GM18505 (cell line): ENCODE data around the gene SDHAF2.

Source experiments
- ATAC-seq: cut with Tn5 transposase; IDR thresholded peaks from one replicate; pipeline ENCODE4 v1.9.1; 2021; ENCODE audit not compliant: unreplicated experiment
- POLR2A ChIP-seq: IDR thresholded peaks from 4 replicates; pipeline ENCODE4 v1.6.1; 2011; ENCODE audit warnings: borderline replicate concordance; ENCODE audit not compliant: insufficient read depth, insufficient read length; ENCODE audit errors: extremely low read depth

Gene SDHAF2

GRCh38 chr11:61487342-61488025 lies 57.6 kb downstream of the SDHAF2 start:
- no peak for ATAC-seq
- TF ChIP-seq POLR2A: no peak

DNA sequence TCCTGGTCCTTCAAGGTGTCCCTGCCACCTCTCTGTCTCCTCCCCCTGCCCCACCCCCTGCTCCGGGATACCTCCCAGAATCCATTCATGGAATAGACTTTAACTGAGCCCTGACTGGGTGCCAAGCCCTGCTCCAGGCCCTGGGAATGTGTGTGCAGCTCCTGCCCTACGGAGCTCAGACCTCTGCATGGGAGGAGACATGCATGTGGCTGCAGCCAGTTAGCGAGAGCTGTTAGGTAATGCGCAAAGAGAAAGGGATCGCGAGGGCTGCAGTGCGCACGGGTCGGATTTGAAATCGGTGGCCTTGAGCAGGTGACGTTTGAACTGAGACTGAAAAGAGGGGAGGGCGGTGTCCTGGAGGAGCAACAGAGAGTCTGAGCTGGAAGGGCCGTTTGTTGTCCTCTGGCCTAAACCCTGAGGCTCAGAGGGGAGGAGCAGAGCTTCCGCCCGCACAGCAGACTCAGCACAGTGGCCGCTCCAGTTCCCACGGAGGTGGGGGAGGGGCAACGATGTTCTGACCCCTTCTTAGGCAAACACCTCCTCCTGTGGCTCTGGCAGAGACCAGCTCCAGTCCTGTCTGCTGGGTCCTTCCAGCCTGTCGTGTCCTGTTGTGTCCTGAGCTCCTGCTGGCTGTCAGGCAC lies 58.8 kb downstream of the SDHAF2 start:
- no peak for ATAC-seq
- TF ChIP-seq POLR2A: no peak

DNA sequence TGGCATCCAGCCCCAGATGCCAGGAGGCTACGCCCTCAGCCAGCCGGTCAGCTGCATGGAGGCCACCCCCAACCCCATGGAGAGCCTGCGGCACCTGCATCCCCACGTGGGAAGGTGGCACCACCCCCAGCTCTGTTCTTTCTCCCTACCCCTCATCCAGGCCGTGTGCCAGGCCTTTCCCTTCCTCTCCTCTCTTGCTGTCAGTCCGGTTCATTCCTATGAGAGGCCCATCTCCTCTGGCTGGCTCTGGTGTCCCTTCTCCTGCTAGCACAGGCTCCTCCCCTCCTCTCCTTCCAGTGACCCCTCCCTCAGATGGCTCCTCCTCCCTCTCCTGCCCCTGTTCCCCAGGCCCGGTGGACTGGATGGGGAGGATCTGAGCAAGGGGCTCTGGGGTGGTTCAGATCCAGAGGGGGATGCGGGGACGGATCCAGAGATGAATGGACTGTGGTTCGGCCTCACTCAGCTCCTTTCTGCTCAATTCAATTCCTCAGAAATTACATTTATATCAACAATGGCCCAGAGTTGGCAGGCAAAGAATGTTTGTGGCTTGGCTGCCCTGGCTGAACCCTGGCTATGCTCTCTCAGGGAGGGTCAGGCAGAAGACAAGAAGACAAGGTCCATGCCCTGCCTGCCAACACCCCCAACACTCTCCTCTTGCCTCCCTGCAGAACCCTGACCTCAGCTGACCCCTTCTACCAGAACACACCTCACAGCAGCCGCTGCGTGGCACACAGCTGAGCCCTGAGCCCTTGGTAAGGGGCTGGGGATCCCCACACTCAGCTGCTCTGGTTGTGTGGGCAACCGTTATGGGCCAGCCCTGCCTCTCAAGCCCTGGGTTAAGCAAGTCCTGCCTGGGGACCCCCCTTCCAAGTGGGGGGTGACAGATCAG lies 60.2 kb downstream of the SDHAF2 start:
- ATAC-seq: no peak
- TF ChIP-seq POLR2A: no peak

- TF ChIP-seq POLR2A: no peak
- ATAC-seq: no peak
Observed at GRCh38 chr11:61491736-61492395, 61.9 kb downstream of the SDHAF2 start.

DNA sequence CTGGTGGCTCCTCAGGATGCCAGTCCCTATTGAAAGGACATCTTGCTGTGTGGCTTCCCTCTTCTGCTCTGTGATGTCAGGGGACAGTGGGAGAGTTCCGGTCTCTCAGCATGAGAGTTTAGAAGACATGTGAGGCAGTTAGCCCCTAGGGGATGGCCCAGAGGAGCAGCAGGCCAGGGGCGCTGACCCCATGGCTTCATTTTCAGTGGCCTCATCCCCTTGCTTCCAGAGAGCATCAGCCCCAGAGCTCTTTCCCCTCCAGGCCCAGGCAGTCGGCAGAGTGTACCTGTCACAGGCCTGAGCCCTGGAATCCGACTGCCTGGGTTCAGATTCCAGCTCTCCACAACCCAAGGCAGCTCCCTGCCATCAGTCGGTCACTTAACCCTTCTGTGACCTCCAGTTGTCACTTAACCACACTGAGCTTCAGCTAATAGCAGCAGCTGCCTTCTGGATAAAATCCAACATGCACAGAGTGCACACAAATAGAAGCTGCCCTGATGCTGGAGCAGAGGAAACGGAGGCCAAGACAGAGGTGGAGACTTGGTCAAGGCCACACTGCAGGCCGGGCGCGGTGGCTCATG lies 64.5 kb downstream of the SDHAF2 start:
- no peak for ATAC-seq
- no peak for TF ChIP-seq POLR2A

DNA sequence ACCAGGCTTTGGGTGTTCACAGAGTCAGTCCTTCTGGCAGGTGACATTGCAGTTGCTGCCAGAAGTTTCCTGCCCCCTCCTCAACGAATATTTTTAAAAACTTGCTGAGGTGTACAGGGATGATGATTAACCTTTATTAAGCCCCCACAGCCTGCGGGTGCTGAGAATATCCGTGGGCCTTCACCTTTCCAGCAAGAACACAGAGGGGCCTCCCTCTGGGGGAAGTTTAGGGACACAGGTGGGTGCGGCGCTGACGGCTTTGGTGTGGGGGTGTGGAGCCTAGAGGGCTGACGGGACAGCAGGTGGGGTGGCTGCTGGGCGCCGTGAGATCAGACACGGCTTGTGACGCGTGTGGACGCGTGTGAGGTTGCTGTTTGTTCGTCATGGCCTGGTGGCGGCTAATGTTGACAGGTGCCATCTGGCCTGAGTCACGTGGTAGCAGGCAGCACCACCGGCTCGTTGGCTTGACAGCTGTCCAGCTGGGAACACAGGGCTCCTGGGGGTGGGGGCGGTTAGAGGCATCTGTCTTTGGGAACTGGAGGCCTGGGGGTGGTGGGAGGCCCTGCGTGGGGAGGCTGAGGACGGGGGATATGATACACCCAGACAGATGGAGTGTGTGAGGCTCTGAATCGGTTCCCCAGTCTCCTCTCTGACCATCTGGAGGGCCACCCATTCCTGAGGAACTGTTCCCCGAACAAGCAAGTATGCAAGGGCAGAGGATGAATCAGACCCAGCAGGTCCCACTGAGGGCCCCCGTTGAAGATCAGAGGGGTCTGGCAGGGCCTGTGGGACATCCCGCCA lies 66.1 kb downstream of the SDHAF2 start:
- no peak for ATAC-seq
- TF ChIP-seq POLR2A: no peak
